ENCODE data around the gene EPHA3.

EPHA3 gene

GRCh38 chr3:89332386-89332785, 225.0 kb downstream of the EPHA3 start:
- no peak overlapping the region for H3K4me2 ChIP-seq (ENCODE audit: low read length, poor library complexity, severe bottlenecking)
- no peak overlapping the region for H3K18ac ChIP-seq (ENCODE audit: low read depth in 1 of 2, low read length in 2 of 2)
- no peak overlapping the region for H2AK5ac ChIP-seq (ENCODE audit: low read length, severe bottlenecking)
- H3K4ac ChIP-seq (ENCODE audit: low read depth in 1 of 2, low read length in 2 of 2): no peak overlapping the region
- no peaks in the 10 kb centered on the region for H3K4me1 ChIP-seq (ENCODE audit: control insufficient read depth, insufficient read depth, low read depth, low read length)
- no peak overlapping the region for H2BK5ac ChIP-seq (ENCODE audit: low read depth, low read length, poor library complexity, severe bottlenecking)
- H2AFZ ChIP-seq (ENCODE audit: low read depth, low read length): no peak overlapping the region
- H3K27ac ChIP-seq (ENCODE audit: low read length, poor library complexity, severe bottlenecking): no peak overlapping the region
- no peaks in the 10 kb centered on the region for H3K36me3 ChIP-seq (ENCODE audit: control insufficient read depth in 1 of 2, insufficient read depth in 2 of 2, low read depth in 1 of 2, low read length in 2 of 2)
- no peak overlapping the region for H3K23ac ChIP-seq (ENCODE audit: low read length in 2 of 2)
- H3K4me3 ChIP-seq (ENCODE audit: insufficient read depth in 1 of 2, low read depth in 1 of 2, low read length in 2 of 2): no peak overlapping the region
- no peak overlapping the region for H3K9ac ChIP-seq (ENCODE audit: low read length)
- H3K27me3 ChIP-seq (ENCODE audit: control insufficient read depth in 1 of 2, insufficient read depth in 1 of 2, low read length in 2 of 2): no peaks in the 10 kb centered on the region
- H4K8ac ChIP-seq (ENCODE audit: low read length): no peak overlapping the region
- no peaks in the 10 kb centered on the region for H3K9me3 ChIP-seq (ENCODE audit: control insufficient read depth, low read length)
- peak; percentile 3 for DNase-seq
- no peaks in the 10 kb centered on the region for H3K79me1 ChIP-seq (replicated peaks; ENCODE audit: low read length, poor library complexity, severe bottlenecking)
- WGBS: 17% methylated on average over 2 of the region's 2 CpGs
- peak overlapping the region in 1 of 2 experiments; percentile 10 for H2BK12ac ChIP-seq (ENCODE audit: low read length in 2 of 2)
- H3K14ac ChIP-seq (ENCODE audit: low read length in 2 of 2): no peak overlapping the region
- no peak overlapping the region for H4K91ac ChIP-seq (ENCODE audit: low read length)
- no peak overlapping the region for H2BK120ac ChIP-seq (ENCODE audit: low read depth, low read length)
- H2BK15ac ChIP-seq (ENCODE audit: low read depth, poor library complexity, severe bottlenecking): no peak overlapping the region

- Histone ChIP-seq H2BK12ac (ENCODE audit: low read length in 2 of 2) (no peak overlapping the region), H3K4me1 (ENCODE audit: control insufficient read depth, insufficient read depth, low read depth, low read length) (no peaks in the 10 kb centered on the region), H3K4me3 (ENCODE audit: insufficient read depth in 1 of 2, low read depth in 1 of 2, low read length in 2 of 2) (no peak overlapping the region), H2BK15ac (ENCODE audit: low read depth, poor library complexity, severe bottlenecking) (no peak overlapping the region), H3K4me2 (ENCODE audit: low read length, poor library complexity, severe bottlenecking) (no peak overlapping the region), H3K27me3 (ENCODE audit: control insufficient read depth in 1 of 2, insufficient read depth in 1 of 2, low read length in 2 of 2) (no peaks in the 10 kb centered on the region), H3K79me1 (replicated peaks; ENCODE audit: low read length, poor library complexity, severe bottlenecking) (no peaks in the 10 kb centered on the region), H3K27ac (ENCODE audit: low read length, poor library complexity, severe bottlenecking) (no peak overlapping the region), H3K9me3 (ENCODE audit: control insufficient read depth, low read length) (no peaks in the 10 kb centered on the region), H2BK120ac (ENCODE audit: low read depth, low read length) (no peak overlapping the region), H3K9ac (ENCODE audit: low read length) (no peak overlapping the region), H2AK5ac (ENCODE audit: low read length, severe bottlenecking) (no peak overlapping the region), H4K91ac (ENCODE audit: low read length) (no peak overlapping the region), H3K4ac (ENCODE audit: low read depth in 1 of 2, low read length in 2 of 2) (no peak overlapping the region), H2AFZ (ENCODE audit: low read depth, low read length) (no peak overlapping the region), H3K23ac (ENCODE audit: low read length in 2 of 2) (no peak overlapping the region), H4K8ac (ENCODE audit: low read length) (no peak overlapping the region), H3K14ac (ENCODE audit: low read length in 2 of 2) (no peak overlapping the region), H3K18ac (ENCODE audit: low read depth in 1 of 2, low read length in 2 of 2) (no peak overlapping the region), H3K36me3 (ENCODE audit: control insufficient read depth in 1 of 2, insufficient read depth in 2 of 2, low read depth in 1 of 2, low read length in 2 of 2) (no peaks in the 10 kb centered on the region), H2BK5ac (ENCODE audit: low read depth, low read length, poor library complexity, severe bottlenecking) (no peak overlapping the region)
- WGBS: 27% methylated on average over 2 of the region's 2 CpGs
- DNase-seq: peak; percentile 21
These were observed 225.4 kb downstream of the EPHA3 start for GRCh38 chr3:89332793-89333192.

GRCh38 chr3:89335693-89336092, 228.3 kb downstream of the EPHA3 start:
- Histone ChIP-seq H3K4me2 (ENCODE audit: low read length, poor library complexity, severe bottlenecking) (no peak overlapping the region), H3K4me3 (ENCODE audit: insufficient read depth in 1 of 2, low read depth in 1 of 2, low read length in 2 of 2) (no peak overlapping the region), H2AK5ac (ENCODE audit: low read length, severe bottlenecking) (no peak overlapping the region), H3K23ac (ENCODE audit: low read length in 2 of 2) (no peak overlapping the region), H2BK120ac (ENCODE audit: low read depth, low read length) (no peak overlapping the region), H2AFZ (ENCODE audit: low read depth, low read length) (no peak overlapping the region), H2BK15ac (ENCODE audit: low read depth, poor library complexity, severe bottlenecking) (no peak overlapping the region), H3K4me1 (ENCODE audit: control insufficient read depth, insufficient read depth, low read depth, low read length) (no peaks in the 10 kb centered on the region), H2BK12ac (ENCODE audit: low read length in 2 of 2) (no peak overlapping the region), H3K9me3 (ENCODE audit: control insufficient read depth, low read length) (no peaks in the 10 kb centered on the region), H3K18ac (ENCODE audit: low read depth in 1 of 2, low read length in 2 of 2) (no peak overlapping the region), H3K79me1 (replicated peaks; ENCODE audit: low read length, poor library complexity, severe bottlenecking) (no peaks in the 10 kb centered on the region), H4K91ac (ENCODE audit: low read length) (no peak overlapping the region), H3K27me3 (ENCODE audit: control insufficient read depth in 1 of 2, insufficient read depth in 1 of 2, low read length in 2 of 2) (no peaks in the 10 kb centered on the region), H3K14ac (ENCODE audit: low read length in 2 of 2) (no peak overlapping the region), H3K4ac (ENCODE audit: low read depth in 1 of 2, low read length in 2 of 2) (no peak overlapping the region), H3K27ac (ENCODE audit: low read length, poor library complexity, severe bottlenecking) (no peak overlapping the region), H3K36me3 (ENCODE audit: control insufficient read depth in 1 of 2, insufficient read depth in 2 of 2, low read depth in 1 of 2, low read length in 2 of 2) (no peaks in the 10 kb centered on the region), H3K9ac (ENCODE audit: low read length) (no peak overlapping the region), H2BK5ac (ENCODE audit: low read depth, low read length, poor library complexity, severe bottlenecking) (no peak overlapping the region), H4K8ac (ENCODE audit: low read length) (no peak overlapping the region)
- WGBS: 76% methylated on average over 2 of the region's 2 CpGs
- no peak for DNase-seq

- no peaks in the 10 kb centered on the region for H3K79me1 ChIP-seq (replicated peaks; ENCODE audit: low read length, poor library complexity, severe bottlenecking)
- H4K8ac ChIP-seq (ENCODE audit: low read length): no peak overlapping the region
- no peak overlapping the region for H3K23ac ChIP-seq (ENCODE audit: low read length in 2 of 2)
- no peak overlapping the region for H2BK12ac ChIP-seq (ENCODE audit: low read length in 2 of 2)
- no peak overlapping the region for H2BK5ac ChIP-seq (ENCODE audit: low read depth, low read length, poor library complexity, severe bottlenecking)
- no peaks in the 10 kb centered on the region for H3K36me3 ChIP-seq (ENCODE audit: control insufficient read depth in 1 of 2, insufficient read depth in 2 of 2, low read depth in 1 of 2, low read length in 2 of 2)
- no peak overlapping the region for H3K4me3 ChIP-seq (ENCODE audit: insufficient read depth in 1 of 2, low read depth in 1 of 2, low read length in 2 of 2)
- H3K9ac ChIP-seq (ENCODE audit: low read length): no peak overlapping the region
- no peaks in the 10 kb centered on the region for H3K4me1 ChIP-seq (ENCODE audit: control insufficient read depth, insufficient read depth, low read depth, low read length)
- H2BK15ac ChIP-seq (ENCODE audit: low read depth, poor library complexity, severe bottlenecking): no peak overlapping the region
- no peak overlapping the region for H3K27ac ChIP-seq (ENCODE audit: low read length, poor library complexity, severe bottlenecking)
- H3K27me3 ChIP-seq (ENCODE audit: control insufficient read depth in 1 of 2, insufficient read depth in 1 of 2, low read length in 2 of 2): peaks cover 0 to 6% of the 10 kb centered on the region in 2 experiments
- H3K4ac ChIP-seq (ENCODE audit: low read depth in 1 of 2, low read length in 2 of 2): no peak overlapping the region
- H3K14ac ChIP-seq (ENCODE audit: low read length in 2 of 2): no peak overlapping the region
- H3K4me2 ChIP-seq (ENCODE audit: low read length, poor library complexity, severe bottlenecking): no peak overlapping the region
- no peak overlapping the region for H3K18ac ChIP-seq (ENCODE audit: low read depth in 1 of 2, low read length in 2 of 2)
- no peaks in the 10 kb centered on the region for H3K9me3 ChIP-seq (ENCODE audit: control insufficient read depth, low read length)
- no peak overlapping the region for H2AFZ ChIP-seq (ENCODE audit: low read depth, low read length)
- H4K91ac ChIP-seq (ENCODE audit: low read length): no peak overlapping the region
- no peak overlapping the region for H2BK120ac ChIP-seq (ENCODE audit: low read depth, low read length)
- WGBS: 61% methylated on average over 2 of the region's 2 CpGs
- DNase-seq: peak; percentile 30
- H2AK5ac ChIP-seq (ENCODE audit: low read length, severe bottlenecking): no peak overlapping the region
These were observed 233.0 kb downstream of the EPHA3 start for GRCh38 chr3:89340408-89340807.

All from mesenchymal stem cell (in vitro differentiated cells and primary cell).